IMR-90 (cell line): ENCODE measurements around the gene ACAD10. TPM values are rescaled to one million over a fixed set of nuclear protein-coding genes. Genes with fewer than 3 reads are reported as not detected.

Experiments used
- ATAC-seq: fragments of 200-7000 bp; cut with Tn5 transposase; 2 replicates; pipeline ENCODE4 v1.9.1; 2020; ENCODE audit warnings: low read depth, mild to moderate bottlenecking, moderate library complexity
- BruUV-seq: library from RNA; stranded (reverse); fragments of 400-500 nt; replicated peaks from 2 replicates; lab custom pipeline; 2021; lab: Mats Ljungman, UMichigan
- CTCF ChIA-PET: fragments of 300-600 bp; formaldehyde crosslinking; extraction: SDS; loops from one replicate; lab custom pipeline; 2021; ENCODE audit warnings: antibody characterized with exemption; lab: Yijun Ruan, JAX
- POLR2A ChIA-PET: fragments of 300-600 bp; sonication (Branson Sonifier 250); formaldehyde crosslinking; loops from one replicate; lab custom pipeline; 2022; ENCODE audit warnings: antibody characterized with exemption; ENCODE audit not compliant: unreplicated experiment; lab: Charles Lee
- DNase-seq: peaks from one replicate; pipeline ENCODE4 v3.0.0; 2013
- H2AFZ ChIP-seq: replicated peaks from 2 replicates; pipeline ENCODE3; 2013; ENCODE audit warnings: low read length, mild to moderate bottlenecking; ENCODE audit not compliant: poor library complexity
- H2AK5ac ChIP-seq: 2 replicates; pipeline ENCODE4 v1.6.1; 2013; ENCODE audit warnings: low read depth, low read length, inconsistent platforms
- H2AK9ac ChIP-seq: replicated peaks from 2 replicates; pipeline ENCODE3; 2013; ENCODE audit warnings: mild to moderate bottlenecking, low read depth, low read length, moderate library complexity; ENCODE audit not compliant: poor library complexity
- H2BK120ac ChIP-seq: 2 replicates; pipeline ENCODE4 v1.6.1; 2013; ENCODE audit warnings: low read depth, low read length, inconsistent platforms
- H2BK15ac ChIP-seq: 3 replicates; pipeline ENCODE4 v1.6.1; 2013; ENCODE audit warnings: low read depth, low read length, inconsistent platforms
- H2BK20ac ChIP-seq: 2 replicates; pipeline ENCODE4 v1.6.1; 2013; ENCODE audit warnings: low read depth, mild to moderate bottlenecking, inconsistent platforms, low read length, moderate library complexity
- H2BK5ac ChIP-seq: 2 replicates; pipeline ENCODE4 v1.6.1; 2013; ENCODE audit warnings: mild to moderate bottlenecking, low read depth, low read length, inconsistent platforms; ENCODE audit not compliant: poor library complexity, severe bottlenecking
- H3K14ac ChIP-seq: replicated peaks from 2 replicates; pipeline ENCODE4 v1.6.1; 2013; ENCODE audit warnings: low read depth, low read length, inconsistent platforms
- H3K18ac ChIP-seq: 2 replicates; pipeline ENCODE4 v1.6.1; 2013; ENCODE audit warnings: low read depth, low read length, control low read depth
- H3K23ac ChIP-seq: 2 replicates; pipeline ENCODE4 v1.6.1; 2013; ENCODE audit warnings: low read depth, low read length, inconsistent platforms
- H3K27ac ChIP-seq: 2 replicates; pipeline ENCODE4 v1.5.1; 2013; ENCODE audit warnings: mild to moderate bottlenecking, control low read depth, low read length; ENCODE audit not compliant: insufficient read depth
- H3K27me3 ChIP-seq: 2 replicates; pipeline ENCODE4 v1.6.1; 2013; ENCODE audit warnings: low read length; ENCODE audit not compliant: control insufficient read depth, insufficient read depth
- H3K36me3 ChIP-seq: 2 replicates; pipeline ENCODE4 v1.6.1; 2013; ENCODE audit warnings: low read length, mixed read lengths; ENCODE audit not compliant: control insufficient read depth, insufficient read depth
- H3K4ac ChIP-seq: 2 replicates; pipeline ENCODE4 v1.6.1; 2013; ENCODE audit warnings: low read depth, low read length, inconsistent platforms
- H3K4me1 ChIP-seq: 2 replicates; pipeline ENCODE4 v1.6.1; 2013; ENCODE audit warnings: low read length, mixed read lengths; ENCODE audit not compliant: control insufficient read depth, insufficient read depth
- H3K4me2 ChIP-seq: 2 replicates; pipeline ENCODE4 v1.6.1; 2013; ENCODE audit warnings: low read depth, mild to moderate bottlenecking, control low read depth, low read length, moderate library complexity
- H3K4me3 ChIP-seq: 2 replicates; pipeline ENCODE4 v1.5.1; 2013; ENCODE audit warnings: low read depth, mild to moderate bottlenecking, control low read depth, low read length, moderate library complexity; ENCODE audit not compliant: insufficient read depth
- H3K56ac ChIP-seq: 2 replicates; pipeline ENCODE4 v1.6.1; 2013; ENCODE audit warnings: low read length, inconsistent platforms; ENCODE audit not compliant: insufficient read depth; ENCODE audit errors: extremely low read depth
- H3K79me1 ChIP-seq, 2 experiments: 2 replicates each; pipeline ENCODE4 v1.6.1; 2013; ENCODE audit warnings: low read length in 2 of 2, inconsistent platforms in 1 of 2, low read depth in 1 of 2
- H3K9ac ChIP-seq: 2 replicates; pipeline ENCODE4 v1.6.1; 2013; ENCODE audit warnings: low read depth, low read length, control low read depth
- H3K9me1 ChIP-seq: 2 replicates; pipeline ENCODE4 v1.6.1; 2013; ENCODE audit warnings: low read length, inconsistent platforms; ENCODE audit not compliant: insufficient read depth
- H3K9me3 ChIP-seq: 2 replicates; pipeline ENCODE4 v1.6.1; 2013; ENCODE audit warnings: low read length; ENCODE audit not compliant: control insufficient read depth, insufficient read depth
- H4K20me1 ChIP-seq: 2 replicates; pipeline ENCODE4 v1.6.1; 2013; ENCODE audit warnings: low read length, inconsistent platforms; ENCODE audit not compliant: insufficient read depth
- H4K5ac ChIP-seq: 2 replicates; pipeline ENCODE4 v1.6.1; 2013; ENCODE audit warnings: mild to moderate bottlenecking, low read depth, low read length, control low read depth
- H4K8ac ChIP-seq, 2 experiments: 2 replicates each; pipeline ENCODE4 v1.6.1; 2013; ENCODE audit warnings: low read depth in 2 of 2, low read length in 2 of 2, control low read depth in 1 of 2, inconsistent platforms in 1 of 2
- H4K91ac ChIP-seq: 2 replicates; pipeline ENCODE4 v1.6.1; 2013; ENCODE audit warnings: low read depth, low read length, inconsistent platforms; ENCODE audit not compliant: insufficient read depth
- CHD1 ChIP-seq: IDR thresholded peaks from 2 replicates; pipeline ENCODE4 v1.6.1; 2012; ENCODE audit warnings: low read depth, low read length, improper control_type of control experiment
- CTCF ChIP-seq: conservative IDR thresholded peaks from 2 replicates; pipeline ENCODE4 v1.5.1; 2012; ENCODE audit warnings: mild to moderate bottlenecking, low read depth, low read length, improper control_type of control experiment
- ELK1 ChIP-seq: fragments of 150-350 bp; IDR thresholded peaks from 2 replicates; pipeline ENCODE4 v1.6.1; 2016; ENCODE audit warnings: low read depth, mild to moderate bottlenecking, low read length, moderate library complexity, borderline replicate concordance
- MAFK ChIP-seq: IDR thresholded peaks from 2 replicates; pipeline ENCODE4 v1.6.1; 2012; ENCODE audit warnings: low read depth, low read length, improper control_type of control experiment
- MXI1 ChIP-seq: IDR thresholded peaks from 2 replicates; pipeline ENCODE4 v1.6.1; 2012; ENCODE audit warnings: low read depth, mild to moderate bottlenecking, low read length, moderate library complexity, borderline replicate concordance
- RCOR1 ChIP-seq: IDR thresholded peaks from 2 replicates; pipeline ENCODE4 v1.6.1; 2012; ENCODE audit warnings: mild to moderate bottlenecking, low read length, improper control_type of control experiment; ENCODE audit not compliant: insufficient replicate concordance
- SMC3 ChIP-seq: fragments of 150-350 bp; IDR thresholded peaks from 2 replicates; pipeline ENCODE4 v1.6.1; 2016; ENCODE audit warnings: low read depth, mild to moderate bottlenecking, antibody characterized with exemption, low read length, moderate library complexity
- WGBS, 2 experiments: methylation state at CpG; one replicate each; pipeline versions ENCODE4 v1.1.5 to v1.1.7; 2013; ENCODE audit warnings: missing lambda C conversion rate in 2 of 2; ENCODE audit not compliant: insufficient read length in 1 of 2; ENCODE audit errors: extremely low coverage in 2 of 2; 5-methylcytosine and 5-hydroxymethylcytosine counted together
- dilution Hi-C: fragments of 300-500 bp; cut with HindIII; formaldehyde crosslinking; loops from one replicate; pipeline ENCODE4 v1.14.3; 2018; ENCODE audit warnings: low sequenced_read_pairs; ENCODE audit not compliant: unreplicated experiment
- in situ Hi-C: fragments of 300-500 bp; cut with MboI; formaldehyde crosslinking; loops from 3 replicates; pipeline ENCODE4 v1.14.3; 2019; ENCODE audit warnings: low sequenced_read_pairs, inconsistent platforms, mixed read lengths
- intact Hi-C: fragments of 100-400 bp; cut with micrococcal nuclease; formaldehyde crosslinking; loops from 2 replicates; pipeline ENCODE4 v1.10.0; 2022
- polyA plus RNA-seq, 3 experiments: library from polyadenylated mRNA; depleted of rRNA; stranded (reverse); fragments of >200 nt; gene quantifications; 2 replicates each; pipeline ENCODE4 v1.2.3, GENCODE V29; 2012; ENCODE audit warnings: low replicate concordance in 1 of 3
- total RNA-seq: library from RNA; depleted of rRNA; stranded (reverse); fragments of >200 nt; gene quantifications from 2 replicates; pipeline ENCODE4 v1.2.3, GENCODE V29; 2012

The ACAD10 gene
- total and polyA plus RNA-seq, 2 of the 4 experiments (the other 2 are of a cell fraction), result 12.4 to 21.0 TPM

GRCh38 chr12:111705672-111706071 is 19.8 kb downstream of the ACAD10 start:
- TF ChIP-seq SMC3 (no peak), RCOR1 (no peak), ELK1 (no peak), MXI1 (no peak), CHD1 (no peak), CTCF (no peak), MAFK (no peak)
- H3K4ac ChIP-seq, result no peak overlapping the region
- no peaks in the 10 kb centered on the region for H3K79me1 ChIP-seq
- in situ Hi-C loops (no loop called here), dilution Hi-C loops (no loop called here), intact Hi-C loops (no loop called here)
- H2AFZ ChIP-seq, result no peak overlapping the region
- no peak overlapping the region for H4K8ac ChIP-seq
- no peaks in the 10 kb centered on the region for H3K4me1 ChIP-seq
- H3K14ac ChIP-seq, result no peak overlapping the region
- no peak overlapping the region for H2AK9ac ChIP-seq
- no peak overlapping the region for H2BK15ac ChIP-seq
- no peak overlapping the region for H3K4me2 ChIP-seq
- no TSS peak for BruUV-seq
- no peak overlapping the region for H3K4me3 ChIP-seq
- H4K91ac ChIP-seq, result no peak overlapping the region
- ChIA-PET CTCF (interaction anchor here (1.4 kb wide), 1 partner anchor 9 kb away, joined by 3 read pairs; no protein-coding TSS in a partner anchor), POLR2A (no interaction called here)
- no peak for ATAC-seq
- H3K23ac ChIP-seq, result no peak overlapping the region
- WGBS, 2 experiments, result 83% methylated on average over 2 of the region's 5 CpGs; no CpG with 5 or more reads in 1 of the 2 experiments
- H3K9me3 ChIP-seq, result no peaks in the 10 kb centered on the region
- no peak overlapping the region for H3K18ac ChIP-seq
- no peaks in the 10 kb centered on the region for H3K9me1 ChIP-seq
- no peak overlapping the region for H3K9ac ChIP-seq
- no peaks in the 10 kb centered on the region for H3K27me3 ChIP-seq
- no peak overlapping the region for H2BK120ac ChIP-seq
- no peak for DNase-seq
- no peaks in the 10 kb centered on the region for H4K20me1 ChIP-seq
- H3K36me3 ChIP-seq, result peaks cover 43% of the 10 kb centered on the region
- H2AK5ac ChIP-seq, result no peak overlapping the region
- no peak overlapping the region for H3K27ac ChIP-seq
- H4K5ac ChIP-seq, result no peak overlapping the region
- no peak overlapping the region for H3K56ac ChIP-seq
- no peak overlapping the region for H2BK20ac ChIP-seq
- no peak overlapping the region for H2BK5ac ChIP-seq
